NB4 (cell line): ENCODE data around the gene TUBA1A.

ENCODE experiments used
- DNase-seq: peaks from one replicate; pipeline ENCODE4 v3.0.0; 2010; ENCODE audit warnings: low read depth
- H3K4me3 ChIP-seq: one replicate; pipeline ENCODE4 v1.5.1; 2011; ENCODE audit warnings: mild to moderate bottlenecking, low read depth, low read length, moderate library complexity
- CTCF ChIP-seq: IDR thresholded peaks from one replicate; pipeline ENCODE4 v1.5.1; 2012; ENCODE audit warnings: low read depth, low read length
- MYC ChIP-seq: IDR thresholded peaks from 2 replicates; pipeline ENCODE4 v1.6.1; 2011; ENCODE audit warnings: low read depth, low read length
- POLR2A ChIP-seq: IDR thresholded peaks from 2 replicates; pipeline ENCODE4 v1.6.1; 2011; ENCODE audit warnings: mild to moderate bottlenecking; ENCODE audit not compliant: insufficient read length; ENCODE audit errors: extremely low read depth
- TF ChIP-seq, protein P1 (sequence below): IDR thresholded peaks from 2 replicates; pipeline ENCODE4 v1.6.1; 2011; ENCODE audit warnings: low read depth, low read length

Gene TUBA1A

DNA sequence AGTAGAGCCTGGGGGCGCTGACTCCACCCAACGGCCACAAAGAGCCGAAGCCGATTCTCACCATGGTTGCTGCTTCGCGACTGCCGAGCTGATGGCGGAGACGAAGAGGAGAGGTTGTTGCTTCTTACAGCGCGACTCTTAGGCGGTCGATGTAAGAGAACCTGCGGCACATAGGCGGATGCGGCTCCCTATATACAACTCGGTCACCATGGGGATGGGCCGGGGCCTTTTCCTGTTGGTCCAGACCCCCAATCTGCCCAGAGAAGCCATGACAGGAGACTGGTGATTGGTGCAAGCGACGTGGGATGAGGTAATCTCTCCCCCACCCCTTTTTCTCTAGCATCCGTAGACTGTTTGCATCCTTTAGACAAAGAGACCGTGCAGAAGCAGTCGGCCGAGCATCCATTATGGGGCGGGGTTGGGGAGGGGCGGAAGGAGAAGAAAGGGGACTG lies at the start of gene TUBA1A:
TSS of gene TUBA1A (minus strand) at position 165 of the 452 bp plus-strand sequence. CDS start at position 64, 101 bp downstream.
- TF ChIP-seq, protein P1, sequence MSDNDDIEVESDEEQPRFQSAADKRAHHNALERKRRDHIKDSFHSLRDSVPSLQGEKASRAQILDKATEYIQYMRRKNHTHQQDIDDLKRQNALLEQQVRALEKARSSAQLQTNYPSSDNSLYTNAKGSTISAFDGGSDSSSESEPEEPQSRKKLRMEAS, result no peak
- TF ChIP-seq MYC, result peak; percentile 37; the same call in 1 of the 2 replicates
- no peak for TF ChIP-seq CTCF
- TF ChIP-seq POLR2A, result peak; percentile 67
- peak; percentile 95 for DNase-seq
- H3K4me3 ChIP-seq, result peak within 1 kb of the TSS; percentile 78

- no peak for DNase-seq
- H3K4me3 ChIP-seq, result no peak overlapping the region
- TF ChIP-seq CTCF (no peak), POLR2A (no peak), MYC (no peak)
- TF ChIP-seq, protein P1, result no peak
Observed at GRCh38 chr12:49236423-49236822, 47.5 kb upstream of the TUBA1A start.

DNA sequence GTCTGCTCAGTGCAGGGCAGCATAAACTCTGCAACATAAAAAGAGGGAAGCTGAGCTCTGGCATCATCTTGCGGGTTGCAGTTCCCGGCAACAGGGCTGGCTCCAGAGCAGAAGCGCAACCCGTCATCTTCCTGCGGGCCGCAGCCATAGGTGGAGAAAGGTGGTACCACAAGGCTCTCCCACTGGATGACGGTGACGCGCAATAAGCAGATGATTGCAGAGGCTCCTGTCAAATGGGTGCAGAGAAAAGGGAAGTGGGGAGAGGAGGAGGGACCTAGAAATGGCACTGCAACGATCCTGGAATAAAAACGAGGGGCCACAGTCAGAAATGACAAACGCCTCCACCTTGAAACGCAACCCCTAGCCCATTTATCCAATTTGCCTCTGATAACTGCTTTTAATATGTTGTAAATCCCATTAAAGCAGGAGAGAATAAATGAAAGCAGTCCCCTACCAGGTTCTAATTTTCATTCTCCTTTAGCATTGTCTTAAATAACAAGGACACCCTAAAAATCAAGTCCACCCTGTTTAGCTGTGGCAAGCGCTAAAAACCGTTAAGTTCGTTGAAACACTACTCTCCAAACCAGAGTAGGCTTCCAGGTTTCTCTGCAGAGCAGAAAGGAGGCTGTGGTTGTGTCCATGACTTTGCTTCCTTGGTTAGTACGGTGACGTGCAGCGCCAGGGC lies 45.1 kb upstream of the TUBA1A start:
- TF ChIP-seq, protein P1, result no peak
- TF ChIP-seq MYC (peak; percentile 54; the same call in 1 of the 2 replicates), POLR2A (peak; percentile 70)
- peak overlapping the region; percentile 66 for H3K4me3 ChIP-seq
- peak; percentile 99 for DNase-seq

- peak overlapping the region; percentile 66 for H3K4me3 ChIP-seq
- DNase-seq, result peak; percentile 91
Observed at GRCh38 chr12:49232940-49233841, 44.3 kb upstream of the TUBA1A start.

DNA sequence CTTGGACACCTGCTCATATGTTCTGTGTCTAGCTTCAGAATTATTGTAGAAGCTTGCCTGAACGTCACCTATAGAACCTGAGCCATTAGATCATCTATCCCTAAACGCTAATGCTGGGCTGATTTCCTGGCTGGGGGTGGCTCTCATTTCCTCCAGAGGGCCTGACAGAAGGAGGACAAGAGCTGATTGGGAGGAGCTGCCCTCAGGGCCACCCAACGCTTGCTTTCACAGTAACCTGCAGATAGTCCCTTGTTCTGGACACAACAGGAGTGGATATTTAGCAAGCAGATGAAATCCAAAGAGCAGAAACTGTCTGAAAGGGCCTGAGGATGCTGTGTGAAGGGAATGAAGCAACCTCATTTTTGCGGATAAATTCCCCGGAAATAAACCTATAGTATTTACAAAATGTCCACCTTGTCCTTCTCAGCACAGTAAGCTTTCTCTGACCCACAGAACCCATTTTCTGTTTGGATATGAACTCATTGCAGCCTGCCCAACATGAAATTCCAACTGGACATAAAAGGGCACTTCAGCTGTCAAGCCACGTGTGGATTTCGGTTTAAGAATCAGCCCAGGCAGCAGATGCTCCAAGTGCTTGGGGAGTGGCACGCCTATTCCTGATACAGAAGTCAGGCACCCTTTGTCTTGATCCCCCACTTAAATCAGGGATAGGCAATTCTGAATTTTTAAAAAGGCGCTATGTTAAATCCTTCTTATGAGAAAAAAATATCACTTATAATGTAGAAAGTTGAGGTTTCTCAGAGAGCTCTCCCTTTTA lies 43.2 kb upstream of the TUBA1A start:
- TF ChIP-seq, protein P1, result no peak
- TF ChIP-seq CTCF, result no peak
- no peak for TF ChIP-seq POLR2A
- DNase-seq, result no peak
- H3K4me3 ChIP-seq, result peak overlapping the region; percentile 66

More at GRCh38 chr12:49232940-49233841, 44.3 kb upstream of the TUBA1A start:
- TF ChIP-seq, protein P1, result 0 out of 2 replicates have a peak, but pooled peaks have one; percentile 42
- TF ChIP-seq MYC (peak; percentile 46; the same call in 1 of the 2 replicates), POLR2A (peak; percentile 18), CTCF (peak; percentile 30)
